Upper lobe of left lung (tissue), 6 donors: Measurements from ENCODE around the gene MYLIP. TPM values are rescaled to one million over a fixed set of nuclear protein-coding genes. Genes with fewer than 3 reads are reported as not detected.
A peak's percentile ranks its signal among the peaks of the same experiment; 100 is the strongest.

Source experiments
- ATAC-seq, 2 donors: fragments of 200-7000 bp; cut with Tn5 transposase; one replicate each; pipeline ENCODE4 v1.9.1; 2022; ENCODE audit warnings: mild to moderate bottlenecking in 2 of 2, moderate library complexity in 2 of 2; ENCODE audit not compliant: low FRiP score in 2 of 2
- DNase-seq, 2 donors: peaks; one replicate each; pipeline ENCODE4 v3.0.0-alpha.2; 2019 to 2020
- H3K27ac ChIP-seq, 4 donors: fragments of 200-600 bp; sonication (generic); one replicate each; pipeline ENCODE4 v1.5.1; 2016 to 2019
- H3K27me3 ChIP-seq, 4 donors: fragments of 200-600 bp; sonication (generic); one replicate each; pipeline ENCODE4 v1.5.1; 2017 to 2019
- H3K36me3 ChIP-seq, 4 donors: fragments of 200-600 bp; sonication (generic); one replicate each; pipeline ENCODE4 v1.5.1; 2016 to 2019
- H3K4me1 ChIP-seq, 4 donors: fragments of 200-600 bp; sonication (generic); one replicate each; pipeline ENCODE4 v1.5.1; 2018 to 2019
- H3K4me3 ChIP-seq, 4 donors: fragments of 200-600 bp; sonication (generic); one replicate each; pipeline ENCODE4 v1.5.1; 2017 to 2019; ENCODE audit warnings: mild to moderate bottlenecking in 2 of 4, moderate library complexity in 1 of 4
- H3K9me3 ChIP-seq, 4 donors: fragments of 200-600 bp; sonication (generic); one replicate each; pipeline ENCODE4 v1.5.1; 2018 to 2019
- EP300 ChIP-seq, 4 donors: sonication (generic); formaldehyde crosslinking; IDR thresholded peaks; one replicate each; pipeline ENCODE4 v1.5.1; 2017; ENCODE audit warnings: antibody characterized with exemption in 4 of 4, control low read depth in 2 of 4
- POLR2A ChIP-seq, 4 donors: fragments of 450-650 bp; IDR thresholded peaks; one replicate each; pipeline ENCODE4 v1.5.1; 2016 to 2017; ENCODE audit warnings: antibody characterized with exemption in 4 of 4, mild to moderate bottlenecking in 2 of 4
- POLR2AphosphoS5 ChIP-seq, 2 donors: sonication (generic); formaldehyde crosslinking; IDR thresholded peaks; one replicate each; pipeline ENCODE4 v1.5.1; 2017; ENCODE audit warnings: antibody characterized with exemption in 2 of 2
- WGBS, 2 donors: methylation state at CpG; one replicate each; pipeline ENCODE4 v1.1.5; 2017 to 2018; 5-methylcytosine and 5-hydroxymethylcytosine counted together
- total RNA-seq, 6 donors: library from RNA; depleted of rRNA in 4 of 6; stranded (reverse); fragments of >200 nt in 4 of 6; gene quantifications; one replicate each; pipeline versions ENCODE4 v1.1.0 to v1.2.1, GENCODE V29; 2016 to 2021
- TF ChIP-seq, protein P1 (sequence below), 6 experiments: fragments of 450-650 bp in 4 of 6; fragments of 200-600 bp in 2 of 6; sonication (generic) in 2 of 6; IDR thresholded peaks; one replicate each; pipeline ENCODE4 v1.5.1; 2016 to 2019; ENCODE audit warnings: antibody characterized with exemption in 6 of 6
- donor health status: DM: no; HTN: no; CAD: no; lungs with moderate emphysema.
- donor health status: DM: no; HTN: yes; CAD: no; lungs with severe emphysema.

MYLIP gene
- total RNA-seq, 6 donors from 2014 or later: 29.9 to 95.3 (median 43.9) TPM

DNA sequence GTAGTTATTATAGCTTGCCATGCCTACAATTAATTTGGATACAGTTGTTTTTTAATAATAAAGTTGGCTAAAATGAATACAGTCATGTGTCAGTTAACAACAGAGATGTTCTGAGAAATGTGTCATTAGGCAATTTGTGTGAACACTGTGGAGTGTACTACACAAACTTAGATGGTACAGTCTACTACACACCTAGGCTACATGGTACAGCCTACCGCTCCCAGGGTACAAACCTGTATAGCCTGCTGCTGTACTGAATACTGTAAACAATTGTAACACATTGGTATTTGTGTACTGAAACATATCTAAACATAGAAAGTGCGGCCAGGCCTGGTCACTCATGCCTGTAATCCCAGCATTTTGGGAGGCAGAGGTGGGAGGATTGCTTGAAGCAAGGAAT is 50.2 kb downstream of the MYLIP start:
- H3K27me3 ChIP-seq: no peaks in the 10 kb centered on the region
- no peak for ATAC-seq
- no peak overlapping the region for H3K4me3 ChIP-seq
- H3K9me3 ChIP-seq: no peaks in the 10 kb centered on the region
- 98 to 100% methylated on average over 1 to 2 of the region's 2 CpGs for WGBS, 2 donors
- TF ChIP-seq POLR2A (IDR thresholded peaks at IDR 0.05) (no peak), POLR2AphosphoS5 (IDR thresholded peaks at IDR 0.05) (no peak), EP300 (IDR thresholded peaks at IDR 0.05) (no peak)
- TF ChIP-seq, protein P1, sequence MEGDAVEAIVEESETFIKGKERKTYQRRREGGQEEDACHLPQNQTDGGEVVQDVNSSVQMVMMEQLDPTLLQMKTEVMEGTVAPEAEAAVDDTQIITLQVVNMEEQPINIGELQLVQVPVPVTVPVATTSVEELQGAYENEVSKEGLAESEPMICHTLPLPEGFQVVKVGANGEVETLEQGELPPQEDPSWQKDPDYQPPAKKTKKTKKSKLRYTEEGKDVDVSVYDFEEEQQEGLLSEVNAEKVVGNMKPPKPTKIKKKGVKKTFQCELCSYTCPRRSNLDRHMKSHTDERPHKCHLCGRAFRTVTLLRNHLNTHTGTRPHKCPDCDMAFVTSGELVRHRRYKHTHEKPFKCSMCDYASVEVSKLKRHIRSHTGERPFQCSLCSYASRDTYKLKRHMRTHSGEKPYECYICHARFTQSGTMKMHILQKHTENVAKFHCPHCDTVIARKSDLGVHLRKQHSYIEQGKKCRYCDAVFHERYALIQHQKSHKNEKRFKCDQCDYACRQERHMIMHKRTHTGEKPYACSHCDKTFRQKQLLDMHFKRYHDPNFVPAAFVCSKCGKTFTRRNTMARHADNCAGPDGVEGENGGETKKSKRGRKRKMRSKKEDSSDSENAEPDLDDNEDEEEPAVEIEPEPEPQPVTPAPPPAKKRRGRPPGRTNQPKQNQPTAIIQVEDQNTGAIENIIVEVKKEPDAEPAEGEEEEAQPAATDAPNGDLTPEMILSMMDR (IDR thresholded peaks at IDR 0.05): no peak
- DNase-seq: no peak
- H3K27ac ChIP-seq: no peak overlapping the region
- H3K36me3 ChIP-seq: no peaks in the 10 kb centered on the region
- peaks cover 0 to 17% (median 10%) of the 10 kb centered on the region in 4 donors for H3K4me1 ChIP-seq

DNA sequence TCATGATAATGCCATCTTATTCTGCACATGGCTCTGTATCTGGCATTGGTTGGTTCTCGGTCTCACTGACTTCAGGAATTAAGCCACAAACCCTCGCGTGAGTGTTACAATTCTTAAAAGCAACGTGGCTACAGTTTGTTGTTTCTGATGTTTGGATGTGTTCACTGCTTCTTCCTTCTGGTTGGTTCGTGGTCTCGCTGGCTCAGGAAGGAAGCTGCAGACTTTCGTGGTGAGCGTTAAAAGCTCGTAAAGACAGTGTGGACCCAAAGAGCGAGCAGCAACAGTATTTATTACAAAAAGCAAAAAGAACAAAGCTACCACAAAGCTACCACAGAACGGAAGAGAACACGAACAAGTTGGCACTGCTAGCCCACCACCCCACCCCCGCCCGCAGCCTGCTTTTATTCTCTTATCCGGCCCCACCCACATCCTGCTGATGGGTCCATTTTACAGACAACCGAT is 51.1 kb downstream of the MYLIP start:
- WGBS, 2 donors: 58 to 81% methylated on average over 16 of the region's 16 CpGs
- no peak for DNase-seq

DNA sequence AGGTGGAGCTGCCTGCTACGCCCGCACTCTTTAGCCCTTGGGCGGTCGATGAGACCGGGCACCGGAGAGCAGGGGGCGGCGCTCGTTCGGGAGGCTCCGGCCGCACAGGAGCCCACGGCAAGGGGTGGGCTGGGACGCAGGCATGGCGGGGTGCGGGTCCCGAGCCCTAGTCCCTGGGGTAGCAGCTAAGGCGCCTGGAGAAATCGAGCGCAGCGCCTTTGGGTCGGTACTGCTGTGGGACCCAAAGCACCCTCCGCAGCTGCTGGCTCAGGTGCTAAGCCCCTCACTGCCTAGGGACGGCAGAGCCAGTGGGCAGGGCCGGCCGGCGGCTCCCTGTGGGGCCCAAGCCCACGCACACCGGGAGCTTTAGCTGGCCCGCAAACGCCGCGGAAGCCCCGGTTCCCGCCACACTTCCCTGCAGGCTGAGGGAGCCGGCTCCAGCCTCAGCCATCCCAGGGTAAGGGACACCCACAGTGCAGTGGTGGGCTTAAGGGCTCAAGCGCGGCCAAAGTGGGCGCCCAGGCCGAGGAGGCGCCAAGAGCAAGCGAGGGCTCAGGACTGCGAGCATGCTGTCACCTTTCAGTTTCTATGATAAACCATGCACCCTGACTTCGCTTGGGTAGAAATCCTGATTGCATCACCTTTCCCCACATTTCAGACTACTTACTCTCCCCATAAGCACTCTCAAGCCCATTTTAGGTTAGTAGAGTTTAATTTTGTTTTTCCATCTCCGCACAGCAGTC is 52.0 kb downstream of the MYLIP start:
- Histone ChIP-seq H3K36me3 (no peaks in the 10 kb centered on the region), H3K4me3 (peak overlapping the region in 3 of 4 donors; percentile 15 to 31 (median 22)), H3K27ac (peak overlapping the region in 2 of 4 donors; percentile 40 to 72), H3K27me3 (no peaks in the 10 kb centered on the region), H3K9me3 (no peaks in the 10 kb centered on the region), H3K4me1 (peaks cover 0 to 17% (median 10%) of the 10 kb centered on the region in 4 donors)
- DNase-seq (peak in 1 of 2 donors; percentile 80), ATAC-seq (peak; percentile 9 to 68)
- TF ChIP-seq POLR2AphosphoS5 (IDR thresholded peaks at IDR 0.05): no peak
- TF ChIP-seq, protein P1 (IDR thresholded peaks at IDR 0.05): no peak
- no peak for TF ChIP-seq POLR2A (IDR thresholded peaks at IDR 0.05)
- TF ChIP-seq EP300 (IDR thresholded peaks at IDR 0.05): no peak
- WGBS, 2 donors: 71 to 85% methylated on average over 7 to 43 of the region's 45 CpGs

More for the DNA sequence above, 51.1 kb downstream of the MYLIP start:
- H3K27ac ChIP-seq: peak overlapping the region in 1 of 4 donors; percentile 72
- H3K36me3 ChIP-seq: no peaks in the 10 kb centered on the region
- ATAC-seq: no peak
- TF ChIP-seq EP300 (IDR thresholded peaks at IDR 0.05) (no peak), POLR2AphosphoS5 (IDR thresholded peaks at IDR 0.05) (no peak), POLR2A (IDR thresholded peaks at IDR 0.05) (no peak)
- TF ChIP-seq, protein P1 (IDR thresholded peaks at IDR 0.05): no peak
- no peaks in the 10 kb centered on the region for H3K9me3 ChIP-seq
- no peak overlapping the region for H3K4me3 ChIP-seq
- H3K27me3 ChIP-seq: no peaks in the 10 kb centered on the region
- H3K4me1 ChIP-seq: peaks cover 0 to 17% (median 10%) of the 10 kb centered on the region in 4 donors

DNA sequence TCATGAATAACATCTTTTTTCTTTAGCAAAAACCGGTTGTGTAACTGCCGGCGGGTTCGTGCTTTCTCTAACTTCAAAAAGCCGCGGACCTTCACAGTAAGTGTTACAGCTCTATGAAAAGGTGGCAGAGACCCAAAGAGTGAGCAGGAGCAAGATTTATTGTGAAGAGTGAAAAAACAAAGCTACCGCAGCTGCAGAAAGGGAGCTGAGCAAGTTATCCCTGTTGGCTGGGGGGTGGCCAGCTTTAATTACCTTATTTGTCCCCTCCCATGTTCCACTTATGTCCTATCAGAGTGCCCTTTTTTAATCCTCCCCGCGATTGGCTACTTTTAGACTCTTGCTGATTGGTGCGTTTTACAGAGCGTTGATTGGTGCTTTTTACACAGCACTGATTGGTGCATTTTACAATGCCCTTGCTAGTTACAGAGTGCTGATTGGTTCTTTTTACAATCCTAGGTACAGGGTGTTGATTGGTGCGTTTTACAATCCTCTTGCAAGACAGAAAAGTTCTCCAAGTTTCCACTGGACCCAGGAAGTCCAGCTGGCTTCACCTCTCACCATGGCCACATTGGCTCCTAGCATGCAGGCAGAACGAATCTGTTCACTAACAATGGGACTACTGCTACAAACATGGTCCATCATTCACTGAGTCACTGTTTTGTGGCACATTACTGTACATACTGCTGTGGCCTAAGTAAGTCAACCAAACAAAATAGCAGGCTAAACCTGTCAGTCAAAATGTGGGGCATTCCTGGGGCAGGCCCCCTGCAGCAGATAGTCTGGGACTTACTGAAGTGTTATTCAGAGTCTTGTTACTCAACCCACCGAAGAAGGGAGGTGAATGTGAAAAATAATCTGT is 52.8 kb downstream of the MYLIP start:
- WGBS, 2 donors: 72 to 76% methylated on average over 14 of the region's 14 CpGs
- Histone ChIP-seq H3K27ac (peak overlapping the region in 1 of 4 donors; percentile 60), H3K36me3 (no peaks in the 10 kb centered on the region), H3K27me3 (no peaks in the 10 kb centered on the region), H3K4me3 (peak overlapping the region in 2 of 4 donors; percentile 15 to 22), H3K9me3 (no peaks in the 10 kb centered on the region), H3K4me1 (peaks cover 0 to 17% (median 10%) of the 10 kb centered on the region in 4 donors)
- TF ChIP-seq, protein P1 (IDR thresholded peaks at IDR 0.05): no peak
- TF ChIP-seq POLR2A (IDR thresholded peaks at IDR 0.05) (no peak), EP300 (IDR thresholded peaks at IDR 0.05) (no peak), POLR2AphosphoS5 (IDR thresholded peaks at IDR 0.05) (no peak)
- peak in 1 of 2 donors; percentile 46 for DNase-seq
- ATAC-seq: peak in 1 of 2 donors; percentile 62
